Neural progenitor cell (in vitro differentiated cells): ENCODE data around the gene CRYGN. TPM values are rescaled to one million over a fixed set of nuclear protein-coding genes. Genes with fewer than 3 reads are reported as not detected.

Source experiments
- DNase-seq: peaks from one replicate; pipeline ENCODE4 v3.0.0-alpha.2; 2016; ENCODE audit warnings: low spot score
- H2AFZ ChIP-seq: fragments of 200-600 bp; sonication (generic); replicated peaks from 2 replicates; pipeline ENCODE4 v1.6.1; 2016; ENCODE audit warnings: antibody characterized with exemption
- H3F3A ChIP-seq: fragments of 200-600 bp; sonication (generic); 2 replicates; pipeline ENCODE4 v1.6.1; 2016; ENCODE audit warnings: antibody characterized with exemption, low read depth
- H3K27ac ChIP-seq: fragments of 200-600 bp; sonication (generic); 2 replicates; pipeline ENCODE4 v1.5.1; 2016; ENCODE audit warnings: mild to moderate bottlenecking
- H3K27me3 ChIP-seq: fragments of 200-600 bp; sonication (generic); 2 replicates; pipeline ENCODE4 v1.6.1; 2016; ENCODE audit warnings: mild to moderate bottlenecking, moderate library complexity
- H3K36me3 ChIP-seq: fragments of 200-600 bp; sonication (generic); 2 replicates; pipeline ENCODE4 v1.5.1; 2016
- H3K4me1 ChIP-seq: fragments of 200-600 bp; sonication (generic); 2 replicates; pipeline ENCODE4 v1.6.1; 2016; ENCODE audit warnings: mixed run types
- H3K4me2 ChIP-seq: fragments of 200-600 bp; sonication (generic); 2 replicates; pipeline ENCODE4 v1.6.1; 2016
- H3K4me3 ChIP-seq: fragments of 200-600 bp; sonication (generic); 2 replicates; pipeline ENCODE4 v1.5.1; 2016
- H3K79me2 ChIP-seq: fragments of 200-600 bp; sonication (generic); 2 replicates; pipeline ENCODE4 v1.6.1; 2016; ENCODE audit warnings: low read depth
- H3K9ac ChIP-seq: fragments of 200-600 bp; sonication (generic); 2 replicates; pipeline ENCODE4 v1.6.1; 2016
- H3K9me3 ChIP-seq: fragments of 200-600 bp; sonication (generic); 2 replicates; pipeline ENCODE4 v1.5.1; 2016; ENCODE audit warnings: low read depth
- H4K20me1 ChIP-seq: fragments of 200-600 bp; sonication (generic); 2 replicates; pipeline ENCODE4 v1.6.1; 2016; ENCODE audit warnings: low read depth
- H3K27ac Mint-ChIP-seq: 3 replicates; pipeline ENCODE4 v1.8.0; 2021; ENCODE audit warnings: mixed read lengths
- H3K27me3 Mint-ChIP-seq: 2 replicates; pipeline ENCODE4 v1.8.0; 2022; ENCODE audit warnings: low read depth, mild to moderate bottlenecking, inconsistent platforms, moderate library complexity, mixed read lengths; ENCODE audit not compliant: insufficient read depth
- H3K36me3 Mint-ChIP-seq: 3 replicates; pipeline ENCODE4 v1.8.0; 2021; ENCODE audit warnings: mixed read lengths
- H3K4me1 Mint-ChIP-seq: 3 replicates; pipeline ENCODE4 v1.8.0; 2021; ENCODE audit warnings: mixed read lengths
- H3K4me3 Mint-ChIP-seq: 3 replicates; pipeline ENCODE4 v1.8.0; 2021; ENCODE audit warnings: mild to moderate bottlenecking, moderate library complexity, mixed read lengths
- H3K9me3 Mint-ChIP-seq: 3 replicates; pipeline ENCODE4 v1.8.0; 2020; ENCODE audit warnings: mixed read lengths
- EZH2 ChIP-seq: fragments of 200-600 bp; sonication (generic); IDR thresholded peaks from 2 replicates; pipeline ENCODE4 v1.6.1; 2017; ENCODE audit warnings: antibody characterized with exemption, mild to moderate bottlenecking, moderate library complexity
- EZH2phosphoT487 ChIP-seq: fragments of 200-600 bp; sonication (generic); IDR thresholded peaks from 2 replicates; pipeline ENCODE4 v1.6.1; 2017; ENCODE audit warnings: antibody characterized with exemption
- total RNA-seq: library from RNA; depleted of rRNA; stranded (reverse); fragments of >200 nt; gene quantifications from 2 replicates; pipeline ENCODE4 v1.2.3, GENCODE V29; 2015; ENCODE audit warnings: low replicate concordance
- TF ChIP-seq, protein P1 (sequence below): fragments of 200-600 bp; sonication (generic); IDR thresholded peaks from 2 replicates; pipeline ENCODE4 v1.5.1; 2017; ENCODE audit warnings: antibody characterized with exemption, mild to moderate bottlenecking

CRYGN gene
- total RNA-seq, 1 donor from 2014 or later, result not detected

DNA sequence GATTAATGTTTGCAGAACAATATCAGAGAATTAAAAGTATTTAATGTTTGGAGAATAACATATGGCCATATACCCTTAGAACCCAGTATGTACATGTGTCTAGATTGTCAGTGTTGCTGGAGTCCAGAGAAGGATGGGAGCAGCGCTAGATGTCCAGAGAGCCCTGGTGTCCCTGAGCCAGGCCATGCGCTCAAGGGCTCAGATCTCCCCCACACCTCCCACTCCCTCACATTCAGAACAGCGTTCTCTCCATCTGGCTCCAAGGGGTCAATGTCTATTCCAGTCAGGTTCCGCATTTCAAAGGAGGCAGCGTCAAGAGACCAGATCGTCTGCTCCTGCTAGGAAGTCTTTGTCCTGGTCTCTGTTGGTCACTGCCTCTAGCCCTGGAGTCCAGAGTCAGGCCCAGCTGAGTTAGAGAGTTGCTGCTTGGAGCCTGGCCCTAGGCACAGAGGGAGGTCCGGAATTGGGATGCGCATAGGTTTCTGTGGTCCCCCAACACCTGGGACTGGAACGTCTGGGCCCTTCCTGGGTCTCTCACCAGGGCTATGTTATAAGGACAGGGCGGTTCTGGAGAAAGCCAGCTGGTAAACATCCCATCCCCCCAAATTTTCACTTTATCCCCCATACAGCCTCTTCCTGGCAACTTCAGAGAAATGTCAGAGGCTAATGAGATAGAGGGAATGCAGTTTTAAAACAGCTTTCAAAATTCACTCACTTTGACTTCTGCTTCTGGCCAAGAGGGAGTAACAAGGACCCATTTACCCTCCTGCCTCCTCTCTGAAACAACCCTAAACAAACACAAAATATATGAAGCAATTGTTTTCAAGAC lies 23.6 kb downstream of the CRYGN start:
- H3K27me3 Mint-ChIP-seq, result peaks cover 9% of the 10 kb centered on the region
- peaks cover 19% of the 10 kb centered on the region for H3K9me3 Mint-ChIP-seq
- Histone ChIP-seq H3F3A (no peaks in the 10 kb centered on the region), H3K79me2 (no peaks in the 10 kb centered on the region), H3K4me1 (peaks cover 2% of the 10 kb centered on the region), H3K36me3 (no peaks in the 10 kb centered on the region), H3K27me3 (peaks cover 65% of the 10 kb centered on the region), H3K9me3 (no peaks in the 10 kb centered on the region), H4K20me1 (no peaks in the 10 kb centered on the region), H3K27ac (no peak overlapping the region), H3K4me2 (no peak overlapping the region), H3K9ac (no peak overlapping the region), H3K4me3 (no peak overlapping the region), H2AFZ (no peak overlapping the region)
- no peaks in the 10 kb centered on the region for H3K36me3 Mint-ChIP-seq
- no peak for DNase-seq
- peaks cover 12% of the 10 kb centered on the region for H3K4me1 Mint-ChIP-seq
- no peak overlapping the region for H3K4me3 Mint-ChIP-seq
- no peak for TF ChIP-seq EZH2
- TF ChIP-seq EZH2phosphoT487, result no peak
- TF ChIP-seq, protein P1, sequence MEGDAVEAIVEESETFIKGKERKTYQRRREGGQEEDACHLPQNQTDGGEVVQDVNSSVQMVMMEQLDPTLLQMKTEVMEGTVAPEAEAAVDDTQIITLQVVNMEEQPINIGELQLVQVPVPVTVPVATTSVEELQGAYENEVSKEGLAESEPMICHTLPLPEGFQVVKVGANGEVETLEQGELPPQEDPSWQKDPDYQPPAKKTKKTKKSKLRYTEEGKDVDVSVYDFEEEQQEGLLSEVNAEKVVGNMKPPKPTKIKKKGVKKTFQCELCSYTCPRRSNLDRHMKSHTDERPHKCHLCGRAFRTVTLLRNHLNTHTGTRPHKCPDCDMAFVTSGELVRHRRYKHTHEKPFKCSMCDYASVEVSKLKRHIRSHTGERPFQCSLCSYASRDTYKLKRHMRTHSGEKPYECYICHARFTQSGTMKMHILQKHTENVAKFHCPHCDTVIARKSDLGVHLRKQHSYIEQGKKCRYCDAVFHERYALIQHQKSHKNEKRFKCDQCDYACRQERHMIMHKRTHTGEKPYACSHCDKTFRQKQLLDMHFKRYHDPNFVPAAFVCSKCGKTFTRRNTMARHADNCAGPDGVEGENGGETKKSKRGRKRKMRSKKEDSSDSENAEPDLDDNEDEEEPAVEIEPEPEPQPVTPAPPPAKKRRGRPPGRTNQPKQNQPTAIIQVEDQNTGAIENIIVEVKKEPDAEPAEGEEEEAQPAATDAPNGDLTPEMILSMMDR, result no peak
- H3K27ac Mint-ChIP-seq, result no peak overlapping the region

DNA sequence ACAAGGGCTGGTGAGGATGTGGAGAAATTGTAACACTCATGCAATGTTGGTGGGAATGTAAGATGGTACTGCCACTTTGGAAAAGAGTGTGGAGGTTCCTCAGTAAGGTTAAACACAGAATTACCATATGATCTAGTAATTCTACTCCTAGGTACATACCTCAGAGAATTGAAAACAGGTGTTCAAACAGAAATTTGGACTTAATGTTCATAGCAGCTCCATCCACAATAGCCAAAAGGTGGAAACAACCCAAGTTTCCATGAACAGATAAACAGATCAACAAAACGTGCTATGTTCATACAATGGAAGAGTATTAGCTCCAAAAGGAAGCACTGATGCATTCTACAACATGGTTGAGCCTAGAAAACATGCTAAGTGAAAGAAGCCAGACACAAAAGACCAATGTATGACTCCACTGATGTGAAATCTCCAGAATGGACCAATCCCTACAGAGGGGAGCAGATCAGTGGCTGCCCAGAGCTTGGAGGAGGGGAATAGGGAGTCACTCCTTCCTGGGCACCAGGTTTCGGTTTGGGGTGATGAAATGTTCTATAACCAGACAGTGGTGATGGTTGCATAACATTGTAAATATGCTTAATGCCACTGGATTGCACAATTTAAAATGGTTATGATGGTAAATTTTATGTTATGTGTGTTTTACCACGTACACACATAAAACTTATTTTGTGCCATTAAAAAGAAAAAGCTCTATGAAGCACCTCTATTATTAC lies 24.4 kb downstream of the CRYGN start:
- H3K27me3 ChIP-seq, result peaks cover 73% of the 10 kb centered on the region
- no peak overlapping the region for H3K4me2 ChIP-seq
- TF ChIP-seq EZH2, result no peak
- TF ChIP-seq, protein P1, result no peak
- TF ChIP-seq EZH2phosphoT487, result no peak
- H3K27ac ChIP-seq, result no peak overlapping the region
- Mint-ChIP-seq H3K9me3 (peaks cover 16% of the 10 kb centered on the region), H3K27me3 (peaks cover 13% of the 10 kb centered on the region), H3K36me3 (no peaks in the 10 kb centered on the region), H3K27ac (no peak overlapping the region), H3K4me3 (no peak overlapping the region), H3K4me1 (peaks cover 18% of the 10 kb centered on the region)
- H3K79me2 ChIP-seq, result no peaks in the 10 kb centered on the region
- peaks cover 8% of the 10 kb centered on the region for H3F3A ChIP-seq
- no peaks in the 10 kb centered on the region for H3K36me3 ChIP-seq
- H4K20me1 ChIP-seq, result no peaks in the 10 kb centered on the region
- no peak overlapping the region for H3K9ac ChIP-seq
- no peak overlapping the region for H2AFZ ChIP-seq
- no peaks in the 10 kb centered on the region for H3K9me3 ChIP-seq
- H3K4me3 ChIP-seq, result no peak overlapping the region
- no peak for DNase-seq
- H3K4me1 ChIP-seq, result peaks cover 9% of the 10 kb centered on the region

DNA sequence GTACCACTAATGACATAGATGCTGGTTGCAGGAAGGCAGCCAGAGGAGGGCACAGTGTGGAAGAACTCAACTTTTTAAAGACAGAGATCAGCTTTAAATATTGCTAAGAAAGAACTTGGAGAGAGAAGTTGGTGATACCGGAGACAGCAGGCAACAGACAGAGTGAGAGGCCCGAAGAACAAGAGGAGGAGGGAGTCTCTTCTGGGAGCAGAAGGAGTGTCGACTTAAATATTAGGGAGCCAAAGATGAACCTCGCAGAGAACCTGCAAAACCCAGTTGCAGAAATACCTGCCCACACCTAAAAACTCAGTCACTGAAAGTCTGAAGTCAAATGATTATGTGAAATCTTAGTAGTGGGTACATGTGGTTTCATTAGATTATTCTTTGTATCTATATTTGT lies 26.7 kb downstream of the CRYGN start:
- Mint-ChIP-seq H3K4me3 (no peak overlapping the region), H3K9me3 (peaks cover 7% of the 10 kb centered on the region), H3K36me3 (peaks cover 2% of the 10 kb centered on the region), H3K27me3 (peaks cover 18% of the 10 kb centered on the region), H3K4me1 (peaks cover 25% of the 10 kb centered on the region), H3K27ac (no peak overlapping the region)
- Histone ChIP-seq H3K27ac (no peak overlapping the region), H4K20me1 (peaks cover 5% of the 10 kb centered on the region), H3K9ac (no peak overlapping the region), H2AFZ (no peak overlapping the region), H3K4me1 (peaks cover 15% of the 10 kb centered on the region), H3K4me3 (no peak overlapping the region), H3K27me3 (peaks cover 96% of the 10 kb centered on the region), H3K36me3 (no peaks in the 10 kb centered on the region), H3F3A (peaks cover 16% of the 10 kb centered on the region), H3K9me3 (no peaks in the 10 kb centered on the region), H3K4me2 (no peak overlapping the region), H3K79me2 (no peaks in the 10 kb centered on the region)
- no peak for TF ChIP-seq EZH2phosphoT487
- TF ChIP-seq EZH2, result no peak
- TF ChIP-seq, protein P1, result no peak
- no peak for DNase-seq
